ENCODE measurements around the gene PGS1. TPM values are rescaled to one million over a fixed set of nuclear protein-coding genes. Genes with fewer than 3 reads are reported as not detected.

Gene PGS1
- total and polyA plus RNA-seq, 2 donors (not counting 1 experiment from before 2014, with no cell fraction given): 22.4 to 34.5 TPM

DNA sequence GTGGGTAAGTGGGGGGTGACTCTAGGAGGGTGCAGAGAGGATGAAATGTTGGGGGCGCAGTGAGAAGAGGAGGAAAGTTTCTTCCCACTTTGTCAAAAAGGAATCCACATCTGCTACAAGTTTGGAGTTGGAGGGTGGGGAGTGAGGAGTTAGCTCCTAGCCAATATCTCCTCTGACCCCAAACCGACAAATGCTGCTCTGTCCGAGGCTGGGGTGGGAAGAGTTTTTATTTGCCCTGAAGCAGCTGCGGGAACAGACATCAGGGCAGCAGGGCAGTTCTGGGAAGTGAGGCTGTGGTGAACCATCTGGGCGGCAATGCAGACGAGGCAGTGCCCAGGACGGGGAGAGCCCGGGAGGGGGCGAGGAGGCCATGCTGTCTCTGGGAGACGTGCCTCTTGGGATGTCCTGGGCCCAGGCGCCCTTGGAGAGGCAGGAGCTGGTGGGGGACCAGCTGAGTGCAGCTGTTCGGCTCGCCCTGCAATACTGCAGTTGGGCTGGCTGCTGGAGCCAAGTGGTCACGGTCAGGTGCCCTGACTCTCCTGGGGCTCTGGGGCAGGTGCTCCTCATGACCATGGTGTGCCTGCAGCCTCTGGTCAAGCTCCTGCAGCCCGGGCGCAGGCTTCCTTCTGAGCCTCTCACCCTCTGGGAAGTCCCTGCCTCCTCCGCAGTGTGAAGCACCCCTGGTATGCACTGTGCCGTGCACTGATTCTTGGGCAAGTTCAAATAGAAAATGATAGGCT, 12.2 kb upstream of the PGS1 start:
- no peak overlapping the region for H2AFZ ChIP-seq (ENCODE audit: low read length)
- peak in 1 of 2 donors; percentile 85 for DNase-seq (ENCODE audit: low read depth in 2 of 2)
- no peak overlapping the region for H3K4me3 ChIP-seq (replicated peaks in 1 of 4; ENCODE audit: control extremely low read depth in 1 of 4, insufficient read depth in 1 of 4, low read depth in 3 of 4, low read length in 4 of 4)
- peaks cover 14% of the 10 kb centered on the region for H3K4me1 ChIP-seq (ENCODE audit: control insufficient read depth, extremely low read depth, insufficient read depth, low read length)
- TF ChIP-seq, protein P1, sequence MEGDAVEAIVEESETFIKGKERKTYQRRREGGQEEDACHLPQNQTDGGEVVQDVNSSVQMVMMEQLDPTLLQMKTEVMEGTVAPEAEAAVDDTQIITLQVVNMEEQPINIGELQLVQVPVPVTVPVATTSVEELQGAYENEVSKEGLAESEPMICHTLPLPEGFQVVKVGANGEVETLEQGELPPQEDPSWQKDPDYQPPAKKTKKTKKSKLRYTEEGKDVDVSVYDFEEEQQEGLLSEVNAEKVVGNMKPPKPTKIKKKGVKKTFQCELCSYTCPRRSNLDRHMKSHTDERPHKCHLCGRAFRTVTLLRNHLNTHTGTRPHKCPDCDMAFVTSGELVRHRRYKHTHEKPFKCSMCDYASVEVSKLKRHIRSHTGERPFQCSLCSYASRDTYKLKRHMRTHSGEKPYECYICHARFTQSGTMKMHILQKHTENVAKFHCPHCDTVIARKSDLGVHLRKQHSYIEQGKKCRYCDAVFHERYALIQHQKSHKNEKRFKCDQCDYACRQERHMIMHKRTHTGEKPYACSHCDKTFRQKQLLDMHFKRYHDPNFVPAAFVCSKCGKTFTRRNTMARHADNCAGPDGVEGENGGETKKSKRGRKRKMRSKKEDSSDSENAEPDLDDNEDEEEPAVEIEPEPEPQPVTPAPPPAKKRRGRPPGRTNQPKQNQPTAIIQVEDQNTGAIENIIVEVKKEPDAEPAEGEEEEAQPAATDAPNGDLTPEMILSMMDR (conservative IDR thresholded peaks at IDR 0.05 in 1 of 2, IDR thresholded peaks at IDR 0.05 in 1 of 2; ENCODE audit: low read depth in 1 of 2, low read length in 2 of 2): no peak
- TF ChIP-seq EZH2 (IDR thresholded peaks at IDR 0.05; ENCODE audit: low read length, missing control alignments): no peak
- no peaks in the 10 kb centered on the region for H3K9me3 ChIP-seq (ENCODE audit: control insufficient read depth, insufficient read depth, low read depth, low read length)
- no peak overlapping the region for H3K4me2 ChIP-seq (ENCODE audit: extremely low read depth, insufficient read depth, low read length)
- H3K36me3 ChIP-seq (ENCODE audit: control insufficient read depth, insufficient read depth, low read length): no peaks in the 10 kb centered on the region
- H4K20me1 ChIP-seq (ENCODE audit: control insufficient read depth, extremely low read depth, insufficient read depth, low read length): no peaks in the 10 kb centered on the region
- H3K9ac ChIP-seq (ENCODE audit: insufficient read depth, low read length): peak overlapping the region; percentile 32
- no peaks in the 10 kb centered on the region for H3K27me3 ChIP-seq (ENCODE audit: control insufficient read depth, insufficient read depth, low read length)
- H3K79me2 ChIP-seq (ENCODE audit: control insufficient read depth, insufficient read depth, low read length): no peaks in the 10 kb centered on the region
- H3K27ac ChIP-seq (ENCODE audit: insufficient read depth, low read length): peak overlapping the region; percentile 73

DNA sequence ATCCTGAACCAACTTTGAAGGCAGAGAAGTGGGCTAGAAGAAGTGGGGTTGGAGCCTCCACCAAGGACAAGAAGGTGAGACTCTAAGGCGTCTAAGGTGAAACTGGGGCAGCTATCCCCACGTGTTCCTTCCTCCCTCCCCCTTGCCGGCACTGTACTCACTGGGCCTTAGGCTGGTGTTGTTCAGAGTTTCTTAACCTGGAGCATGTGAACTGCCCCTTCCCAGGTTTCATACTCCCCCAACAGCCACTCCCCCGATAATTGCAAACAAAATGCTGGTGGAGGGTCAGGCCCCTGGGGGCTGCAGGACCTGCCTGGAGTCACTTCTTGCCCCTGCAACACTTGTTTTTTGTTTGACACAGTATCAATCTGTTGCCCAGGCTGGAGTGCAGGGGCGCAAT, 11.3 kb upstream of the PGS1 start:
- no peak for DNase-seq (ENCODE audit: low read depth in 2 of 2)
- peaks cover 14% of the 10 kb centered on the region for H3K4me1 ChIP-seq (ENCODE audit: control insufficient read depth, extremely low read depth, insufficient read depth, low read length)
- H3K79me2 ChIP-seq (ENCODE audit: control insufficient read depth, insufficient read depth, low read length): no peaks in the 10 kb centered on the region
- no peak overlapping the region for H3K27ac ChIP-seq (ENCODE audit: insufficient read depth, low read length)
- H3K36me3 ChIP-seq (ENCODE audit: control insufficient read depth, insufficient read depth, low read length): no peaks in the 10 kb centered on the region
- H3K4me2 ChIP-seq (ENCODE audit: extremely low read depth, insufficient read depth, low read length): no peak overlapping the region
- no peaks in the 10 kb centered on the region for H4K20me1 ChIP-seq (ENCODE audit: control insufficient read depth, extremely low read depth, insufficient read depth, low read length)
- H3K9ac ChIP-seq (ENCODE audit: insufficient read depth, low read length): no peak overlapping the region
- H3K9me3 ChIP-seq (ENCODE audit: control insufficient read depth, insufficient read depth, low read depth, low read length): no peaks in the 10 kb centered on the region
- H3K27me3 ChIP-seq (ENCODE audit: control insufficient read depth, insufficient read depth, low read length): no peaks in the 10 kb centered on the region
- H2AFZ ChIP-seq (ENCODE audit: low read length): no peak overlapping the region
- no peak overlapping the region for H3K4me3 ChIP-seq (replicated peaks in 1 of 4; ENCODE audit: control extremely low read depth in 1 of 4, insufficient read depth in 1 of 4, low read depth in 3 of 4, low read length in 4 of 4)
- TF ChIP-seq, protein P1 (conservative IDR thresholded peaks at IDR 0.05 in 1 of 2, IDR thresholded peaks at IDR 0.05 in 1 of 2; ENCODE audit: low read depth in 1 of 2, low read length in 2 of 2): no peak
- TF ChIP-seq EZH2 (IDR thresholded peaks at IDR 0.05; ENCODE audit: low read length, missing control alignments): no peak

DNA sequence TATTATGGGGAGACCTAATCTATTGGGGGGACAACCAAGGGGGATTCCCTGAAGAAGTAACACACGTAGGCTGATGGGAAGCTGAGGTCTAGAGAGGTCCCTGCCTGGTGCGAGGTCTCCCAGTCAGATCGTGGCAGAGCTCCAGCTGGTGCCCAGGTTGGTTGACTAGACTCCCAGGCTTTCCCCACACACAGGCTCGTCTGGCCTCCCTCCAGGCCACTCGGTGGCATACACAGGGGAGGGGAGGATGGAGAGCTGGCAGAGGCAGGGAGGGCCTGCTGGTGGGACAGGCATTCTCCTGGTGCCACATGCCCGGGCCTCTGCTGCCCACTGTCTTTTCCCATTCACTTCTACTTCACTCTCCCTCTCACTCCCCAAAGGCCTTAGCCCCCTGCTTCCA, 10.1 kb upstream of the PGS1 start:
- Histone ChIP-seq H4K20me1 (ENCODE audit: control insufficient read depth, extremely low read depth, insufficient read depth, low read length) (no peaks in the 10 kb centered on the region), H3K4me3 (replicated peaks in 1 of 4; ENCODE audit: control extremely low read depth in 1 of 4, insufficient read depth in 1 of 4, low read depth in 3 of 4, low read length in 4 of 4) (no peak overlapping the region), H3K27me3 (ENCODE audit: control insufficient read depth, insufficient read depth, low read length) (no peaks in the 10 kb centered on the region), H3K9ac (ENCODE audit: insufficient read depth, low read length) (no peak overlapping the region), H3K9me3 (ENCODE audit: control insufficient read depth, insufficient read depth, low read depth, low read length) (no peaks in the 10 kb centered on the region), H3K27ac (ENCODE audit: insufficient read depth, low read length) (no peak overlapping the region), H3K79me2 (ENCODE audit: control insufficient read depth, insufficient read depth, low read length) (no peaks in the 10 kb centered on the region), H3K4me1 (ENCODE audit: control insufficient read depth, extremely low read depth, insufficient read depth, low read length) (peaks cover 14% of the 10 kb centered on the region), H3K36me3 (ENCODE audit: control insufficient read depth, insufficient read depth, low read length) (no peaks in the 10 kb centered on the region), H3K4me2 (ENCODE audit: extremely low read depth, insufficient read depth, low read length) (no peak overlapping the region), H2AFZ (ENCODE audit: low read length) (no peak overlapping the region)
- DNase-seq (ENCODE audit: low read depth in 2 of 2): no peak
- TF ChIP-seq EZH2 (IDR thresholded peaks at IDR 0.05; ENCODE audit: low read length, missing control alignments): no peak
- TF ChIP-seq, protein P1 (conservative IDR thresholded peaks at IDR 0.05 in 1 of 2, IDR thresholded peaks at IDR 0.05 in 1 of 2; ENCODE audit: low read depth in 1 of 2, low read length in 2 of 2): no peak
